CD4-positive, alpha-beta T cell (primary cell): Measurements from ENCODE around the gene MYO15A. TPM values are rescaled to one million over a fixed set of nuclear protein-coding genes. Genes with fewer than 3 reads are reported as not detected.

Experiments used
- ATAC-seq: fragments of 200-7000 bp; cut with Tn5 transposase; one replicate; pipeline ENCODE4 v1.10.0; 2022; ENCODE audit warnings: mild to moderate bottlenecking; ENCODE audit not compliant: poor library complexity
- CTCF ChIA-PET: fragments of 350-600 bp; sonication (Branson Sonifier 250); formaldehyde crosslinking; loops from one replicate; lab custom pipeline; 2021; ENCODE audit warnings: antibody characterized with exemption, inconsistent platforms; lab: Charles Lee
- POLR2A ChIA-PET: fragments of 350-600 bp; sonication (Branson Sonifier 250); formaldehyde crosslinking; loops from one replicate; lab custom pipeline; 2021; ENCODE audit warnings: antibody characterized with exemption, inconsistent platforms; lab: Charles Lee
- DNase-seq, 14 experiments: peaks; one replicate each; pipeline ENCODE4 v3.0.0-alpha.2; 2013 to 2020; ENCODE audit warnings: mixed read lengths in 2 of 14
- H3K27ac ChIP-seq, 2 donors: one replicate each; pipeline versions ENCODE4 v1.5.1 to v1.7.0; 2013; ENCODE audit warnings: low read length in 2 of 2, low read depth in 1 of 2, mild to moderate bottlenecking in 1 of 2
- H3K27me3 ChIP-seq, 2 experiments: 1 replicate in 1 of 2; 2 replicates in 1 of 2; pipeline versions ENCODE4 v1.6.1 to v1.7.0; 2013; ENCODE audit warnings: low read length in 2 of 2, control low read depth in 1 of 2, mild to moderate bottlenecking in 1 of 2, moderate library complexity in 1 of 2; ENCODE audit not compliant: insufficient read depth in 2 of 2, control insufficient read depth in 1 of 2
- H3K36me3 ChIP-seq: one replicate; pipeline ENCODE4 v1.6.1; 2013; ENCODE audit warnings: low read length, control low read depth; ENCODE audit not compliant: insufficient read depth
- H3K4me1 ChIP-seq: one replicate; pipeline ENCODE4 v1.6.1; 2013; ENCODE audit warnings: low read length, control low read depth; ENCODE audit not compliant: insufficient read depth
- H3K4me3 ChIP-seq: one replicate; pipeline ENCODE4 v1.5.1; 2013; ENCODE audit warnings: mild to moderate bottlenecking, low read length, moderate library complexity
- H3K9me3 ChIP-seq, 2 experiments: 1 replicate in 1 of 2; 2 replicates in 1 of 2; pipeline versions ENCODE4 v1.6.1 to v1.7.0; 2013; ENCODE audit warnings: low read length in 2 of 2, mild to moderate bottlenecking in 2 of 2, control low read depth in 1 of 2, moderate library complexity in 1 of 2; ENCODE audit not compliant: control insufficient read depth in 1 of 2, insufficient read depth in 1 of 2
- H3K27ac Mint-ChIP-seq: one replicate; pipeline ENCODE4 v1.8.0; 2020; ENCODE audit warnings: mixed read lengths
- H3K27me3 Mint-ChIP-seq: one replicate; pipeline ENCODE4 v1.8.0; 2021; ENCODE audit warnings: mixed read lengths
- H3K36me3 Mint-ChIP-seq: one replicate; pipeline ENCODE4 v1.8.0; 2021; ENCODE audit warnings: low read depth, mixed read lengths
- H3K4me1 Mint-ChIP-seq: one replicate; pipeline ENCODE4 v1.8.0; 2021; ENCODE audit warnings: low read depth, mixed read lengths
- H3K4me3 Mint-ChIP-seq: one replicate; pipeline ENCODE4 v1.8.0; 2020; ENCODE audit warnings: mild to moderate bottlenecking, mixed read lengths
- H3K9me3 Mint-ChIP-seq: one replicate; pipeline ENCODE4 v1.8.0; 2020; ENCODE audit warnings: mixed read lengths
- intact Hi-C, 2 experiments: fragments of 100-400 bp; cut with DNase I in 1 of 2; cut with micrococcal nuclease in 1 of 2; formaldehyde crosslinking; loops; one replicate each; pipeline versions ENCODE4 v1.15.1 to v1.9.0; 2023 to 2025; cut with DNase I, micrococcal nuclease
- total RNA-seq, 174 experiments: library from RNA in 2 of 174; stranded (reverse) in 2 of 174; gene quantifications; one replicate each; pipeline ENCODE4 v1.2.3 and lab custom pipeline; 2021 to 2026
- TF ChIP-seq, protein P1 (sequence below): fragments of 200-600 bp; IDR thresholded peaks from one replicate; pipeline ENCODE4 v1.8.0; 2022; ENCODE audit warnings: antibody characterized with exemption, mild to moderate bottlenecking

The MYO15A gene
- total RNA-seq, 2 experiments from 2014 or later = 1.2 to 1.6 TPM

- ChIA-PET POLR2A (no interaction called here), CTCF (no interaction called here)
- Histone ChIP-seq H3K4me3 (no peak overlapping the region), H3K27ac (no peak overlapping the region), H3K9me3 (no peaks in the 10 kb centered on the region), H3K4me1 (no peaks in the 10 kb centered on the region), H3K36me3 (peaks cover 9% of the 10 kb centered on the region), H3K27me3 (no peaks in the 10 kb centered on the region)
- no peaks in the 10 kb centered on the region for H3K4me1 Mint-ChIP-seq
- H3K9me3 Mint-ChIP-seq = no peaks in the 10 kb centered on the region
- intact Hi-C loops = no loop called here
- H3K36me3 Mint-ChIP-seq = peaks cover 7% of the 10 kb centered on the region
- no peak overlapping the region for H3K4me3 Mint-ChIP-seq
- TF ChIP-seq, protein P1, sequence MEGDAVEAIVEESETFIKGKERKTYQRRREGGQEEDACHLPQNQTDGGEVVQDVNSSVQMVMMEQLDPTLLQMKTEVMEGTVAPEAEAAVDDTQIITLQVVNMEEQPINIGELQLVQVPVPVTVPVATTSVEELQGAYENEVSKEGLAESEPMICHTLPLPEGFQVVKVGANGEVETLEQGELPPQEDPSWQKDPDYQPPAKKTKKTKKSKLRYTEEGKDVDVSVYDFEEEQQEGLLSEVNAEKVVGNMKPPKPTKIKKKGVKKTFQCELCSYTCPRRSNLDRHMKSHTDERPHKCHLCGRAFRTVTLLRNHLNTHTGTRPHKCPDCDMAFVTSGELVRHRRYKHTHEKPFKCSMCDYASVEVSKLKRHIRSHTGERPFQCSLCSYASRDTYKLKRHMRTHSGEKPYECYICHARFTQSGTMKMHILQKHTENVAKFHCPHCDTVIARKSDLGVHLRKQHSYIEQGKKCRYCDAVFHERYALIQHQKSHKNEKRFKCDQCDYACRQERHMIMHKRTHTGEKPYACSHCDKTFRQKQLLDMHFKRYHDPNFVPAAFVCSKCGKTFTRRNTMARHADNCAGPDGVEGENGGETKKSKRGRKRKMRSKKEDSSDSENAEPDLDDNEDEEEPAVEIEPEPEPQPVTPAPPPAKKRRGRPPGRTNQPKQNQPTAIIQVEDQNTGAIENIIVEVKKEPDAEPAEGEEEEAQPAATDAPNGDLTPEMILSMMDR = no peak
- ATAC-seq = no peak
- no peak overlapping the region for H3K27ac Mint-ChIP-seq
- no peaks in the 10 kb centered on the region for H3K27me3 Mint-ChIP-seq
- DNase-seq = no peak
Measured at GRCh38 chr17:18111330-18111971, 2.9 kb downstream of the MYO15A start.

- CTCF ChIA-PET = no interaction called here
- H3K27ac ChIP-seq = no peak overlapping the region
- Mint-ChIP-seq H3K4me1 (no peaks in the 10 kb centered on the region), H3K36me3 (no peaks in the 10 kb centered on the region), H3K27me3 (no peaks in the 10 kb centered on the region), H3K9me3 (peaks cover 2% of the 10 kb centered on the region), H3K4me3 (no peak overlapping the region), H3K27ac (no peak overlapping the region)
- H3K27me3 ChIP-seq = no peaks in the 10 kb centered on the region
- H3K4me3 ChIP-seq = no peak overlapping the region
- H3K4me1 ChIP-seq = no peaks in the 10 kb centered on the region
- H3K9me3 ChIP-seq = peaks cover 0 to 23% of the 10 kb centered on the region in 2 experiments
- intact Hi-C loops = no loop called here
- DNase-seq = no peak
- POLR2A ChIA-PET = no interaction called here
- ATAC-seq = no peak
- no peaks in the 10 kb centered on the region for H3K36me3 ChIP-seq
- TF ChIP-seq, protein P1 = no peak
Measured at GRCh38 chr17:18115517-18115916, 7.0 kb downstream of the MYO15A start.

- intact Hi-C loops = no loop called here
- Mint-ChIP-seq H3K9me3 (peaks cover 2% of the 10 kb centered on the region), H3K27me3 (no peaks in the 10 kb centered on the region), H3K4me1 (no peaks in the 10 kb centered on the region), H3K4me3 (no peak overlapping the region), H3K36me3 (no peaks in the 10 kb centered on the region), H3K27ac (no peak overlapping the region)
- ATAC-seq (no peak), DNase-seq (no peak)
- no peaks in the 10 kb centered on the region for H3K36me3 ChIP-seq
- CTCF ChIA-PET = no interaction called here
- POLR2A ChIA-PET = no interaction called here
- H3K27me3 ChIP-seq = no peaks in the 10 kb centered on the region
- H3K4me1 ChIP-seq = no peaks in the 10 kb centered on the region
- peaks cover 0 to 24% of the 10 kb centered on the region in 2 experiments for H3K9me3 ChIP-seq
- no peak overlapping the region for H3K4me3 ChIP-seq
- H3K27ac ChIP-seq = no peak overlapping the region
- TF ChIP-seq, protein P1 = no peak
Measured at GRCh38 chr17:18116078-18116477, 7.5 kb downstream of the MYO15A start.
